Stimulated activated CD8-positive, alpha-beta memory T cell treated with anti-CD3 and anti-CD28 coated beads, Interleukin-4, amount 100 ng/mL, for 1 hour (primary cell): ENCODE results near the gene ZNF532.

Experiments used
- DNase-seq, 2 donors: peaks; one replicate each; pipeline ENCODE4 v3.0.0-alpha.2; 2020; ENCODE audit warnings: low read depth in 2 of 2, low spot score in 1 of 2

ZNF532 gene

DNA sequence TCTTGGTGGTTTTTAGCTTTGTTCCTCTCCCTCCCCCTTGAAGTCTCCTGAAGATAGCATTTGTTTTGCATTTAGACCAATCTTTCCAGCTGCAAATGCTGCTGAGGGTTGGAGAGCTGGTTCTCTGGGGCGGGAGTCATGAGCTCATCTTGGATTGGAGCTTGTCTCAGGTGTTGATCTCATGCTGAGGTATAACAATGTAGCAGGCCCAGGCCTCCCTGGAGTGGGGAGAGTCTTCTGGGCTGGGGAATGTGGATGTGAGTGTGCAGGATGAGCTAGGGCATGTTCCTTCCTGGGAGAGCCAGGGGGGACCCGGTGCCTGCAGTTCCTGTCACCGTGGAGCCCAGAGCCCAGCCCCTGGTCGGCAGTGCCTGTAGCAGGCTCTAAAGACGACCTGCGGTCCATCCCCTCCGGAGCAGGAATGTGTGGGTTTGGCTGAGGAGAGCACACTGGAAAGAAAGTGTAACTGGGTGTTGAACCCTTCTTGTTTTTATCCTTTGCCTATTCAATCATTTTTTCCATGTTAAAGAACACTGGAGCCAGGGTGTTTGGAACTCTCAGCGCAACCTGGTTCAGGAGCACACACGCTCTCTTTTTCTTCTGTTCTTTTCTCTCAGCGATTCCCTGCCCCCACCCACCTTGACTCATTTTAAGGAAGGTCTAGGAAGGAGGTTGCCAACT lies 2.7 kb downstream of the ZNF532 start:
- DNase-seq: no peak

GRCh38 chr18:58868440-58868839 lies 3.8 kb downstream of the ZNF532 start:
- no peak for DNase-seq

- no peak for DNase-seq
Measured at GRCh38 chr18:58870130-58870529, 5.5 kb downstream of the ZNF532 start.

- no peak for DNase-seq
Measured at GRCh38 chr18:58870621-58871020, 5.9 kb downstream of the ZNF532 start.

- no peak for DNase-seq
Measured at GRCh38 chr18:58871514-58872420, 7.1 kb downstream of the ZNF532 start.

DNA sequence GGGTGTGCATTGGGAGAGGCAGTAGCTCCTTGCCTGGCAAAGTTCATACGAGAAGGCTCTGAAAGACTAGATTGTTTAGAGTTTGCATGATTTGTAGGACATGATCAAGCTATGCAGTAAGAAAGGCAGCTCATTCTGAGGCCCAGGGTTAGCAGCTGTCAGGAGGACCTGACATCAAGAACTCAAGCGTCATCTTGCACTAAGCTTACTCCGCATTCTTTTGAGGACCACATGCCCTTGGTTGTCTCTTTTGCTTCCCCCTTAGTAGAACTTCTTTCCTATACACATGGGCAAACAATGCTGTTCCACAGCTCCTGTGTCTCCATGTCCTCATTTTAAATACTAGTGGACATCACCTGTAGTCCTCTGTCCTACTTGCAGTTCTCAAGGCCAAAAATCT lies 14.0 kb downstream of the ZNF532 start:
- DNase-seq: no peak

DNA sequence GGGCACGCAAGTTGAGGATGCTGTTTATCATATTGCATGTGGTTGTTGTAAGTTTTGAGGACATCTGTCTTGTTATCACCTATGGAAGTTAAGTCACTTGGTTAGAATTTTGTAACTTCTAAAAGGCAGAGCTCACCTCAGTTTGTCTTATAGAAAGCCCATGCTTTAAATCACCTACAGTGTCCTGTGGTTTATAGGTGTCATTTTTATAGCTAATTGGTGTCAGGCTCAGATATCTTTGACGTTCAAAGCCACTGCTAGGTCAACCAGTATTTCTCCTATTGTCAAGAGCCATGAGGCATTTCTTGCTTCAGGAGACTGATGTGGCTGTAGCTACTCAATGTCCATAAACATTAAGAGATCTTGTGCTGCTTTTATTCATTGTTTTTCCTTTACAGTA lies 16.8 kb downstream of the ZNF532 start:
- no peak for DNase-seq

DNA sequence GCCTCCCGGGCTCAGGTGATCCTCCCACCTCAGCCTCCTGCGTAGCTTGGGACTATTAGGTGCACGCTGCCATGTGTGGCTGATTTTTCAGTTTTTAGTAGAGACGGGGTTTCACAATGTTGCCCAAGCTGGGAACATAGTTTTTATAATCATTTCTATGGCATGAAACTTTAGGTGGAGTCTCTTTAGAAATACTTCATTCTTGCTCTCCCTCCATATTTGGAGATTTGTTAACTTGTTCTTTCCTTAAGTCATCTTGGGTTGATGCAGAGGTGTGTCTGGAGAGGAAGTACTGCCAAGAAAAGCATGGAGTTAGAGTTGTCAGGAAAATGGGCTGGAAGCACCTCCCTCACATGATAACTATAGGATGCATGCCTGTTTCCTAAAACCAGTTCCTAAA lies 17.4 kb downstream of the ZNF532 start:
- no peak for DNase-seq

DNA sequence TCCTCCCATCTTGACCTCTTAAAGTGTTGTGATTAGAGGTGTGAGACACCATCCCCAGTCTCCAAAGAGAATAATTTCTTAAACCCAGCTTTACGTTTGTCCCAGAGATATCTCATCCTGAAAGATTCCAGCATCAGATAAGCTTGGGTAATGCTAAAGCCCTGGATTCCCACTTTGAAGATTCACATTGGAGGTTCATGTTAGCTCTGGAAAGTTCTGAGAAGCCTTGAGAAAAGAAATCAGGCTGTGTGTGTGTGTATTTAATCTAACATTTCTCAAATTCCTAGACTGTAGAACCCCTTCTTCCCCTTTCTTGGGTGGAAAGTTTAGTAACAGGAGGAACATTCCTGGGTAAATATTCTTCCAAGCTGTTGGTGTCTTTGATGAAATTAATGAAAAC lies 18.0 kb downstream of the ZNF532 start:
- no peak for DNase-seq

DNA sequence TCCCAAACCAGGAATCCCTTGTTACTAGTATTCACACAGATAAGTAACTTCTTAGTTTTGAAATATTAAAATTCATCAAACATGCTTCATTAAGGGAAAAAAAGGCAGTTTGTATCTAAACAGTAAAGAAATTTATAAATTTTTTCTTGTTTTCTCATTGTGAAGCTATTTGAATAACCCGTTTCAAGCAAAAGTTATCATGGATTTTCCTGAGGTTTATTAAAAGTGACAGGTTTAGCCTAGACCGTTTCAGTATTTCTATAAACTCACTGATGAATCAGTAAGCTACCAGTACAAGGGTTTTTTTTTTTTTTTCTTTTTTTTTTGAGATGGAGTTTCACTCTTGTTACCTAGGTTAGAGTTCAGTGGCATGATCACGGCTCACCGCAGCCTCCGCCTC lies 20.0 kb downstream of the ZNF532 start:
- no peak for DNase-seq

GRCh38 chr18:58886431-58886830 lies 21.8 kb downstream of the ZNF532 start:
- no peak for DNase-seq

- DNase-seq: no peak
Measured at GRCh38 chr18:58886864-58887612, 22.4 kb downstream of the ZNF532 start.

DNA sequence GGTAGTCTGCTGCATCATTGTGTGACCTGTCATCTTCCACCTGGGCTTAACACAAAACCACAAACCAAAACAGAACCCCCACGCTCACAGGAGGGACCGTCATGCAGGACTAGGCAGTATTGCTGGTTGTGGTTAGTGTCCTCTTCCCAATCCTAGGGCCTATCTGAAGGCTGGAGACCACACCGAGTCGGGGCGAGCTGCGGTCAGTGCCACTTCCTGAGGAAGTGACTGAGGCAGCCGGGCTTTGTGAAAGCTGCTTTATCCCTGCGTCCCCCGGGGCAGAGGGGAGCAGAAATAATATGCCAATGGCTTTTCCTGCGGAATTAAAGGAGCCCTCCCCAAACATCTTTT lies 22.9 kb downstream of the ZNF532 start:
- no peak for DNase-seq

- no peak for DNase-seq
Measured at GRCh38 chr18:58891776-58892175, 27.1 kb downstream of the ZNF532 start.

- DNase-seq: no peak
Measured at GRCh38 chr18:58892488-58892887, 27.8 kb downstream of the ZNF532 start.

- no peak for DNase-seq
Measured at GRCh38 chr18:58893388-58894099, 28.9 kb downstream of the ZNF532 start.

GRCh38 chr18:58894930-58895329 lies 30.3 kb downstream of the ZNF532 start:
- DNase-seq: no peak

GRCh38 chr18:58895385-58895784 lies 30.7 kb downstream of the ZNF532 start:
- DNase-seq: no peak

DNA sequence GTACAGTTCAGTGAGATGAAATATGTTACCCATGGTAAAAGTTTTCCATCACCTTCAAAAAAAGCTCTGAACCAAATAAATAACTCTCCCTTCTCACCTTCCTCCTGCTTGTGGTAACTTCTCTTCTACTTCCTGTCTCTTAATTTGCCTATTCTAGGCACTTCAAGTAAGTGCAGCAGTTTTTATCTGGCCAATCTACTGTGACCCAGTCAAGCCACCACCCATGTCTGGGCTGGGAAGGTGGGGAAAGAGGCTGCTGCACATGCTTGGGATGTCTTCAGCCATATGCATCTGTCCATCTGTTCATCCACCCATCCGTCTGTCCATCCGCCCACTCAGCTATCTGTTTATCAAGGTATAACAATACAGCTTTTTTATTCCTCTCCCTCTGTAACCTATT lies 31.6 kb downstream of the ZNF532 start:
- no peak for DNase-seq

DNA sequence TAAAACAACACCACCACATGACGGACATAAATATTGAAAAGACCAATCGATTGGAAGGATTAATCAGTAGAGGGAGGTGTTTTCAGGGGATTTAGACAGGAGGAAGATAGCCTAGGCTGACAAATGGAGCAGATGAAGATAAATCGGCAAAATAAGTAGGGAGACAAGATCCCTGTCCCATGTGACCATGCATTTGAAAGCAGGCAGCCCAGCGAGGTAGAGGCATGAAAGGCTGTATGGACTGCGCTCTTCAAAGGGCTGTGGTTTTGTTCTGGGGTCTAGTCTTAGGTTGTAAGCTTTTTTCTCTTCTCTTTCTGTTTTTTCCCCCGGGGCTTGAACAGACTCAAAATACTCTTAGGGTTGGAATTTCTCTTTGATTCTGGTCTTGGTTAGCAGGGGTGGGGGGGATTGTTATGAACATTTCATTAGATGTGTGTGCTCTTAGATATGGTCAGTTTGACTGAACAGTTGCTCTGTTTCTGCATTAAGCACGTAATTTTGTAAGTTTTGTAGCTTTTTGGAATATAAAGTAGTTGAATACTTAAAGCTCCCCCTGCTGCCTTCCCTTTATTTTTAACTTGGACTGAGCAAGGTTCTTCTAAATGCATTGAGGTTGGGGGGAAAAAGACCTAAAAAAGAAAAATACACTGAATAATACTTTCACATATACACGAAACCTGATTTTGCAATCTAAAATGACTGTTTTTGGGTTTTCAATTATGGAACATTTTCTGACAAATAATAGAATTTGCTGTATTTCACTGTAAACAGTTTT lies 32.2 kb downstream of the ZNF532 start:
- no peak for DNase-seq
